ENCODE data around the gene KCTD10.

GRCh38 chr12:109488051-109488665 is 11.1 kb upstream of the KCTD10 start:
- TF ChIP-seq, protein P1, sequence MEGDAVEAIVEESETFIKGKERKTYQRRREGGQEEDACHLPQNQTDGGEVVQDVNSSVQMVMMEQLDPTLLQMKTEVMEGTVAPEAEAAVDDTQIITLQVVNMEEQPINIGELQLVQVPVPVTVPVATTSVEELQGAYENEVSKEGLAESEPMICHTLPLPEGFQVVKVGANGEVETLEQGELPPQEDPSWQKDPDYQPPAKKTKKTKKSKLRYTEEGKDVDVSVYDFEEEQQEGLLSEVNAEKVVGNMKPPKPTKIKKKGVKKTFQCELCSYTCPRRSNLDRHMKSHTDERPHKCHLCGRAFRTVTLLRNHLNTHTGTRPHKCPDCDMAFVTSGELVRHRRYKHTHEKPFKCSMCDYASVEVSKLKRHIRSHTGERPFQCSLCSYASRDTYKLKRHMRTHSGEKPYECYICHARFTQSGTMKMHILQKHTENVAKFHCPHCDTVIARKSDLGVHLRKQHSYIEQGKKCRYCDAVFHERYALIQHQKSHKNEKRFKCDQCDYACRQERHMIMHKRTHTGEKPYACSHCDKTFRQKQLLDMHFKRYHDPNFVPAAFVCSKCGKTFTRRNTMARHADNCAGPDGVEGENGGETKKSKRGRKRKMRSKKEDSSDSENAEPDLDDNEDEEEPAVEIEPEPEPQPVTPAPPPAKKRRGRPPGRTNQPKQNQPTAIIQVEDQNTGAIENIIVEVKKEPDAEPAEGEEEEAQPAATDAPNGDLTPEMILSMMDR (IDR thresholded peaks at IDR 0.05; ENCODE audit: low read depth, low read length): no peak
- no peak for TF ChIP-seq EZH2phosphoT487 (IDR thresholded peaks at IDR 0.05; ENCODE audit: low read depth)

Measured in OCI-LY3 (cell line).